HG03575 (cell line): ENCODE data around the gene THY1.
"Not testable (repeated sequence)": the region's sequence is repeated elsewhere in the genome, so short reads cannot be mapped to it uniquely, and the experiment has no call there.

Experiments used
- ATAC-seq: cut with Tn5 transposase; IDR thresholded peaks from one replicate; pipeline ENCODE4 v1.9.1; 2021; ENCODE audit not compliant: unreplicated experiment, insufficient number of reproducible peaks, low FRiP score; ENCODE audit errors: extremely low read depth

The THY1 gene

DNA sequence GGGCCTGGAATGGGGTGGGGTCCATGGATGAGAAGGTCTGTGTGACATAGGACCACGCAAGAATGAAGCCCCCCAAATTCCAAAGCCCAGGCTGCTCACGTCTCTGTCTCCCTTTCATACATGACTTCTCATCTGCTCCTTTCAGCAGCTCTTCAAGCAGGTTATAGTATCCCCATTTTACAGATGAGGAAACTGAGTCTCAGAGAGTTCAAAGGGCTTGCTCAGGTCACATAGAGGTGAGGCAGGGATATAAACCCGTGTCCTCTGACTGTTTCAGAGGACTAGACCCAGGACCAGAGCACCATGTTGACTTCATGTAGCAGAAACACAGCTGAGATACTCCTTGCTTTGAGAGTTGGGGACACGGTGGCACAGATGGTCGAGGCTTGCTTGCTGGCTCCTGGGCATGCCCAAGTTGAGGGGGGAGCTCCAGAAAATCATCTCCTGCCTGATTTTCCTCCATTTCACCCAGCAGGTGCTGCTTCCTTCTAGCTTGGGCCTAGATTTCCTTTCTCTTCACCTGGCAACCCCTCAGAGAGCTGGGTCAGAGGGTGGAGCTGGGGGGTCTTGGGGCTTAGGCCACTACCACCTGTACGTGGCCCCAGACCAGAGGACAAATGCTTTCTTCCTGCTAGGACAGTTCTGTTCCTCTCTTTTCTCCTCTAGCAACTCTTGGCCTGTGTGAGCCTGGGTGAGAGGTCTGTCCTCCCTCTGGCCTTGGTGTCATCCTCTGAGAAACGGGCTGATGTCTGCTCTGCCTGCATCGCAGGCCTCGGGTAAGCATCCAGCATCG, 24.1 kb upstream of the THY1 start:
- no peak for ATAC-seq

GRCh38 chr11:119446434-119446833, 23.5 kb upstream of the THY1 start:
- ATAC-seq = no peak

- no peak for ATAC-seq
Observed at GRCh38 chr11:119445850-119446249, 22.9 kb upstream of the THY1 start.

DNA sequence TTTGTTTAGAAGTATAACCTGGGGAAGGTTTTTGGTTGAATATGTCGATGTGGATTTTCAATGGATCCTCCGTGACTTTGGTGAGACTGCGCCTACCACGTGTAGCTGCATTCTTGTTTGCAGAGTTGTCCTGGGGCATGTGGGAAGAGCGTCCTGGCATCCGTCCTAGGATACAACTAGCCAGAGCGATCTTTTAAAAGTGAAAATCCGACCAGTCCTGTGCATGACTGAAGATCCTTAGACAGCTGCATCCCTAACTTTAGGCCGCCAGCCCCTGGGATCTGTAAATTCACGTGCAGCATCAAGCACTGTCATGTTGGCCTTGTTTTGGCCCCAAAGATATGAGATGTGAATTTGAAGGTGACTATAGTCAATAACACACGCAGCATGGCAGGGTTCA, 22.4 kb upstream of the THY1 start:
- no peak for ATAC-seq

DNA sequence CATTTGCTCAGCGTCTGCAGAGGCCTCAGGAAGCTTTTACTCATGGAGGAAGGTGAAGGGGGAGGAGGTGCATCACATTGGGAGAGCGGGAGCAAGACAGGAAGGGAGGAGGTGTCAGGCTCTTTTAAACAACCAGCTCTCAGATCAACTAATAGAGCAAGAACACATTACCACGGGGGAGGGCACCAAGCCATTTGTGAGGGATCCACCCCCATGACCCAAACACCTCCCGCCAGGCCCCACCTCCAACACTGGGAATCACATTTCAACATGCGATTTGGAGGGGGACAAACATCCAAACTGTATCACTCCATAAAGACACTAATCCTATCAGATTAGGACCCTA, 18.9 kb upstream of the THY1 start:
- ATAC-seq = no peak

DNA sequence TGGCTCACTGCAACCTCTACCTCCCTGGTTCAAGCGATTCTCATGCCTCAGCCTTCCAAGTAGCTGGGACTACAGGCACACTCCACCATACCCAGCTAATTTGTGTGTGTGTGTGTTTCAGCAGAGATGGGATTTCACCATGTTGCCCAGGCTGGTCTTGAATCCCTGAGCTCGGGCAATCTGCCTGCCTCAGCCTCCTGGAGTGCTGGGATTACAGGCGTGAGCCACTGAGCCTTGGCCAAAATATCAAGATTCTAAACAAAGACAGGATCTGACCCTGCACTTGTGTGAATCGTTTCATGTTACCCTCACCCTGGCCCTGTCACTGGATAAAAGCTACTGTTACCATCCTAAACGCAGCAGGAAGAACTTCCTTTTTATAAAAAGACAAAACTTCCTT, 15.6 kb upstream of the THY1 start:
- no peak for ATAC-seq

GRCh38 chr11:119437521-119437920, 14.5 kb upstream of the THY1 start:
- ATAC-seq = not testable (repeated sequence)

GRCh38 chr11:119436711-119437110, 13.7 kb upstream of the THY1 start:
- ATAC-seq = no peak

- no peak for ATAC-seq
Observed at GRCh38 chr11:119436093-119436492, 13.1 kb upstream of the THY1 start.

GRCh38 chr11:119434591-119435330, 11.8 kb upstream of the THY1 start:
- no peak for ATAC-seq

- no peak for ATAC-seq
Observed at GRCh38 chr11:119433358-119433725, 10.4 kb upstream of the THY1 start.

DNA sequence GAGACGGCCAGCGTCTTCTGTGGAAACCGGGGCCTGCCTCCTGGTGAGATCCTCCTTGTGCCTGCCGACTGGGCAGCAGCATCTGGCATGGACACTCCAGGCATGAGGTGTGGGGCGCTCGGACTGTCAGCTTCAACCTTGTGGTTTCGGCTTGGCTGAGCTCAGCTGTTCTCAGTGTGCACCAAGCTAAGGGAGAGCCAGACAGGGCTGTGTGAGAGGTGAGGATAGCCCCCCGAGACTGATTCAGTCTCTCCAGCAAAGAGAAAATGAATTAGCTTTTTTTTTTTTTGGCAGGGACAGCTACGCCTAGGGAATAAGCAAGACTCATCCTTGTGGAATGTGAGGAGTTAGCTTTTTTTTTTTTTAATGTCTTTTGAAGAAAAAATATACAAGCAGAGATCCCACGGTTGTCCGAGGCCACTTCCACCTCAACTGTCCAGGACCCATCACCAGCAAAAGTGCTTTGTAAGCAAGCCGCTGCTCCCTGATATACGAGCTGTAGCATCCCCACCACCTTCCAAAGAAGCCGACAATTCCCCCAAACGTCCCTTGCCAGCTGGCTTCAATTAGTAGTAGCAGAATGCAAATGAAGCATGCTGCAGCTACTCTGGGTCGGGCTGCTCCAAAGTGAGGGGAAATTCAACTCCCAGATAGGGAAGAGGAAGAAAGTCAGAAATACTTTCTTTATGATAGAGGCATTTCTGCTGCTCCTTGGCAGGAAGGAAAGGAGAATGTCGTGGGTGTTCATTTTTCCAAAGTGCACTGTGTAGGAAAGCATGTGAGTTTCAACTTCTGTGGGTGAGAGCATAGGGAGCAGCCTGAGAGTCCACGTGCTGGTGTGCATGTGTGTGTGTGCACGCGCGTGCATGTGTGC, 9.7 kb upstream of the THY1 start:
- ATAC-seq = no peak

DNA sequence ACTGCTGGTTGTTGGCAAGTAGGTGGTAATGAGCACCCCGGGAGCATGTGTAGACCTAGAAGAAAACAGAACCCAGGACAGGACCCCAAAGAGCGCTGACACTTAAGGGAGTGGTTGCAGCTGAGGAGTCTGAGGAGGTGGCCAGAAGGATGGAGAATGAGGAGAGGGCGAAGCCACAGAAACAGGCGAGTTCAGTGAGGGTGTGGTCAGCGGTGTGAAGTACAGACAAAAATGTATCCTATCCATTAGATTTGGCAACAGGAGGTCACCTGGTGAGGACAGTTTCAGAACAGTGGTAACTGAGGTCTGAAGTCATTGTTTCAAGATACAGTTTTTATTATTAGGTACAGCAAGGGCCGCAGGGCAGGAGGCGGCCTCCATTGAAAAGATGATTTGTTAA, 8.6 kb upstream of the THY1 start:
- no peak for ATAC-seq

DNA sequence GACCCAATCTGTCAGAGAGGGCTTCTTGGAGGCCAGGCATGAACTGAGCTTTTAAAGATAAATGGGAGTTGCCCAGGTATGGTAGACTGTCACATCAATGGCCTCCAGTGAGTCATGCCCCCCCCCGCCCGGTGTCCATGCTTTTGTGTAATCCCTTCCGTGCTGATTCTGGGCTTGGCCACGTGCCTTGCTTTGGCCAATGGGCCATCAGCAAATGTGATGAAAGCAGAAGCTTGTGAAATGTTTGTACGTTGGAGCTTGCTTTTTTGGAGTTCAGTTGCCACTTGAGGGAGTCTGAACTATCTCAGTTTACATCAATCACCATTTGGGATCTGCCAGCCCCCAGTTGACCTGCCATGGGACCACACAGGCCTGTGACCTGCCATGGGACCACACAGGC, 4.3 kb upstream of the THY1 start:
- no peak for ATAC-seq

GRCh38 chr11:119426142-119426541, 3.2 kb upstream of the THY1 start:
- ATAC-seq = no peak

DNA sequence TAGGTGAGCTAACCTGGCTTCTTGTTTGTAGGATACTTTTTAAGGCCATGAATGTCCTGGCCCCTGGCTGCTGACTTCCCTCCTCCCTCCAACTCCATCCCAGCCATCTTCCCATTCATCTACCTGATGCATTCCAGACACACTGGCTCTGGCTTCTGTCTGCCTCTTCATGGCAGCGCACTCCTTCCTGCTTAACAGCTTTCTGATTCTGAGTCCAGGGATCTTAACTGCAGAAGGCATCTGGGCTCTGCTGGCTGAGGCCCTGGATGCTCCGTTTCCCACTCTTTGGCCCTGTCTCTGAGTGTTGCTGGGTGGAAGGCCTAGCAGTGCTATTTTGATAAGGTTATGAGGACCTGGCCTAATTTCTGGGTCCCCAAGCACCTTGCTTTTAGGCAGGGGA, 1.8 kb upstream of the THY1 start:
- no peak for ATAC-seq

DNA sequence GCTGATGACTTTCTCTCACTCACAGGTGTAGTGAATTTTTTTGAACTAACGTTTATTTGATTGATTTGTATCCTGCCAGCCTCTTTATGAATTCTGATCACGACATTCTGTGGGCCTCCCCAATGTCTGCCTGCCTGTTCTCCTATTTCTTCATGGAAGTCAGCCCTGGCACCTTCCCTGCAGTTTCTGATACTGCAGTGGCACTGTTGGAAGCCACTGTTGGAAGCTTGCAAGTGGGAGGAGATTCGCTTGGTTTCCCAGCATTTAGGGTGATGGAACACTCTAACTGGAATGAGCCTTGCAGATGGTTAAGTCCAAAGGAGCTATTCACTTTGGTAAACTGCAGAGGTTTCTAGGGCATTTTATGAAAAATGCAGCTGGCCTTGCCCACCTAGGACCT, 1.3 kb upstream of the THY1 start:
- ATAC-seq = no peak

- no peak for ATAC-seq
Observed at GRCh38 chr11:119423509-119424254, 710 bp upstream of the THY1 start.
